Measurements from ENCODE around the gene CBR1. TPM values are rescaled to one million over a fixed set of nuclear protein-coding genes. Genes with fewer than 3 reads are reported as not detected.

CBR1 gene
- total RNA-seq, 1 donor from 2014 or later = 20.3 TPM

- peaks cover 7% of the 10 kb centered on the region for H3K36me3 ChIP-seq (ENCODE audit: insufficient read depth, low read length)
- Mint-ChIP-seq H3K27ac (ENCODE audit: unreplicated experiment) (no peak overlapping the region), H3K36me3 (ENCODE audit: low read depth, unreplicated experiment) (peaks cover 8% of the 10 kb centered on the region), H3K9me3 (ENCODE audit: unreplicated experiment) (no peaks in the 10 kb centered on the region), H3K4me3 (ENCODE audit: unreplicated experiment) (no peak overlapping the region), H3K4me1 (ENCODE audit: low read depth, unreplicated experiment) (peaks cover 4% of the 10 kb centered on the region), H3K27me3 (ENCODE audit: low read depth, unreplicated experiment) (no peaks in the 10 kb centered on the region)
- no peaks in the 10 kb centered on the region for H4K20me1 ChIP-seq (ENCODE audit: insufficient read depth, low read length)
- H3K4me3 ChIP-seq (ENCODE audit: insufficient read depth, low read depth, low read length) = no peak overlapping the region
- H3K4me2 ChIP-seq (ENCODE audit: low read length) = no peak overlapping the region
- no peaks in the 10 kb centered on the region for H3K4me1 ChIP-seq (ENCODE audit: insufficient read depth, low read length)
- H3K79me2 ChIP-seq (ENCODE audit: insufficient read depth, low read length) = no peaks in the 10 kb centered on the region
- H2AFZ ChIP-seq (ENCODE audit: low read depth, low read length) = no peak overlapping the region
- H3K9me3 ChIP-seq (ENCODE audit: insufficient read depth, low read depth, low read length) = no peaks in the 10 kb centered on the region
- no peak for DNase-seq (ENCODE audit: low read depth)
- no peak overlapping the region for H3K27ac ChIP-seq (ENCODE audit: low read depth, low read length)
- no peak overlapping the region for H3K9ac ChIP-seq (ENCODE audit: low read length)
- TF ChIP-seq, protein P1, sequence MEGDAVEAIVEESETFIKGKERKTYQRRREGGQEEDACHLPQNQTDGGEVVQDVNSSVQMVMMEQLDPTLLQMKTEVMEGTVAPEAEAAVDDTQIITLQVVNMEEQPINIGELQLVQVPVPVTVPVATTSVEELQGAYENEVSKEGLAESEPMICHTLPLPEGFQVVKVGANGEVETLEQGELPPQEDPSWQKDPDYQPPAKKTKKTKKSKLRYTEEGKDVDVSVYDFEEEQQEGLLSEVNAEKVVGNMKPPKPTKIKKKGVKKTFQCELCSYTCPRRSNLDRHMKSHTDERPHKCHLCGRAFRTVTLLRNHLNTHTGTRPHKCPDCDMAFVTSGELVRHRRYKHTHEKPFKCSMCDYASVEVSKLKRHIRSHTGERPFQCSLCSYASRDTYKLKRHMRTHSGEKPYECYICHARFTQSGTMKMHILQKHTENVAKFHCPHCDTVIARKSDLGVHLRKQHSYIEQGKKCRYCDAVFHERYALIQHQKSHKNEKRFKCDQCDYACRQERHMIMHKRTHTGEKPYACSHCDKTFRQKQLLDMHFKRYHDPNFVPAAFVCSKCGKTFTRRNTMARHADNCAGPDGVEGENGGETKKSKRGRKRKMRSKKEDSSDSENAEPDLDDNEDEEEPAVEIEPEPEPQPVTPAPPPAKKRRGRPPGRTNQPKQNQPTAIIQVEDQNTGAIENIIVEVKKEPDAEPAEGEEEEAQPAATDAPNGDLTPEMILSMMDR (IDR thresholded peaks at IDR 0.05; ENCODE audit: insufficient read depth, low read depth, low read length) = no peak
- TF ChIP-seq EZH2 (IDR thresholded peaks at IDR 0.05; ENCODE audit: insufficient read depth, low read length) = no peak
- no peak for FAIRE-seq
- no peaks in the 10 kb centered on the region for H3K27me3 ChIP-seq (ENCODE audit: insufficient read depth, low read length)
These were observed 39.1 kb upstream of the CBR1 start for GRCh38 chr21:36030581-36031189.

DNA sequence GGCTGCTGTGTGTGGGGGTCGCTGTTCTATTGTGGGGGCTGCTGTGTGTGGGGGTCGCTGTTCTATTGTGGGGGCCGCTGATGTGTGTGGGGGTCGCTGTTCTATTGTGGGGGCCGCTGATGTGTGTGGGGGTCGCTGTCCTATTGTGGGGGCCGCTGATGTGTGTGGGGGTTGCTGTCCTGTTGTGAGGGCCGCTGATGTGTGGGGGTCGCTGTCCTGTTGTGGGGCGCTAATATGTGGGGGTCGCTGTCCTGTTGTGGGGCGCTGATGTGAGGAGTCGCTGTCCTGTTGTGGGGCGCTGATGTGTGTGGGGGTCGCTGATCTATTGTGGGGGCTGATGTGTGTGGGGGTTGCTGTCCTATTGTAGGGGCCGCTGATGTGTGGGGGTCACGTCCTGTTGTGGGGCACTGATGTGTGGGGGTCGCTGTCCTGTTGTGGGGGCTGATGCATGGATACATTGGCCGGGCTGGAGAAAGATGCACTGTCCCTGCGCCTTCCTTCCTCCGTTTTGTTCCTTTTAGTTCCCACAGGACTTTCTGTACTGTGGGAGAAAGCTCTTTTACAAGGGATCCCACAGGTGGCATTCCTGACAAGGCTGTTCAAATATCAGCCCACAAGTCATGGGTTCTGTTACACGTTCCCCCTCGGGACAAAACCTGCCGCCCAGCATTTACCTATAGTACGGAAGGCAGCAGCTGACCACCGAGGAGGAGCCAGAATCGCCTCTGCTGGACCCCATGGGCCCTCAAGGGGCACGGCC lies 37.0 kb upstream of the CBR1 start:
- H3K27me3 ChIP-seq (ENCODE audit: insufficient read depth, low read length) = no peaks in the 10 kb centered on the region
- H3K4me3 ChIP-seq (ENCODE audit: insufficient read depth, low read depth, low read length) = no peak overlapping the region
- H3K4me1 Mint-ChIP-seq (ENCODE audit: low read depth, unreplicated experiment) = peaks cover 4% of the 10 kb centered on the region
- no peak overlapping the region for H3K9ac ChIP-seq (ENCODE audit: low read length)
- H3K36me3 ChIP-seq (ENCODE audit: insufficient read depth, low read length) = peaks cover 15% of the 10 kb centered on the region
- H4K20me1 ChIP-seq (ENCODE audit: insufficient read depth, low read length) = no peaks in the 10 kb centered on the region
- H3K9me3 ChIP-seq (ENCODE audit: insufficient read depth, low read depth, low read length) = no peaks in the 10 kb centered on the region
- H3K27ac Mint-ChIP-seq (ENCODE audit: unreplicated experiment) = no peak overlapping the region
- peaks cover 10% of the 10 kb centered on the region for H3K36me3 Mint-ChIP-seq (ENCODE audit: low read depth, unreplicated experiment)
- TF ChIP-seq, protein P1 (IDR thresholded peaks at IDR 0.05; ENCODE audit: insufficient read depth, low read depth, low read length) = no peak
- TF ChIP-seq EZH2 (IDR thresholded peaks at IDR 0.05; ENCODE audit: insufficient read depth, low read length) = no peak
- no peaks in the 10 kb centered on the region for H3K79me2 ChIP-seq (ENCODE audit: insufficient read depth, low read length)
- H3K4me1 ChIP-seq (ENCODE audit: insufficient read depth, low read length) = no peaks in the 10 kb centered on the region
- no peaks in the 10 kb centered on the region for H3K27me3 Mint-ChIP-seq (ENCODE audit: low read depth, unreplicated experiment)
- H3K27ac ChIP-seq (ENCODE audit: low read depth, low read length) = no peak overlapping the region
- H2AFZ ChIP-seq (ENCODE audit: low read depth, low read length) = no peak overlapping the region
- no peak overlapping the region for H3K4me2 ChIP-seq (ENCODE audit: low read length)
- H3K4me3 Mint-ChIP-seq (ENCODE audit: unreplicated experiment) = no peak overlapping the region
- FAIRE-seq (no peak), DNase-seq (ENCODE audit: low read depth) (no peak)
- no peaks in the 10 kb centered on the region for H3K9me3 Mint-ChIP-seq (ENCODE audit: unreplicated experiment)

Data from astrocyte (in vitro differentiated cells and primary cell).